ENCODE results near the gene HCRTR1.

HCRTR1 gene

DNA sequence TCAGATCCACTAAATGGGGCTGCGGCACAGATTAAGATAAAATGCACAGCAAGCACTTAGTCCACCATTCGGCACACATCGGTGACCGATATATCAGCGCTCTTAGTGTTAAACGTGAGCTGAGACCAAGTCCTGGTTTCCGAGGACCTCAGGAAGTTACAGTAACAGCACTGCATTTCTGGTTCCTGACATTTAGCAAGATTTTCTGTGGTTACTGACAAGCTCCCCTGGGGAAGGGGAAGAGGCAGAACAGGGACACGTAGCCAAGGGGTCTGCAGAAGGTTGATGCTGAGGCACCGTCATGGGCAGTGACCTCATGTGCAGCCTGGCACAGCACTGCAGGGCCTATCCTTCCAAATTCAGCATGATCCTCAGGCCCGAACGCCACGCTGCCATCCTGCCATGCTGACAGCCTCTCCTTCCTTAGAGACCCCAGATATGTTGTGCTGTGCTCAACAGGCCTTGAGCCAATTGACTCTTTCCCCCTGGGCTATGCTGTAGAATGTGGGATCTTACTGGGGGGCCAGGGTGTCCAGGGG lies 40.6 kb downstream of the HCRTR1 start:
- intact Hi-C loops (cut with DNase I): no loop called here
- no peak for DNase-seq

DNA sequence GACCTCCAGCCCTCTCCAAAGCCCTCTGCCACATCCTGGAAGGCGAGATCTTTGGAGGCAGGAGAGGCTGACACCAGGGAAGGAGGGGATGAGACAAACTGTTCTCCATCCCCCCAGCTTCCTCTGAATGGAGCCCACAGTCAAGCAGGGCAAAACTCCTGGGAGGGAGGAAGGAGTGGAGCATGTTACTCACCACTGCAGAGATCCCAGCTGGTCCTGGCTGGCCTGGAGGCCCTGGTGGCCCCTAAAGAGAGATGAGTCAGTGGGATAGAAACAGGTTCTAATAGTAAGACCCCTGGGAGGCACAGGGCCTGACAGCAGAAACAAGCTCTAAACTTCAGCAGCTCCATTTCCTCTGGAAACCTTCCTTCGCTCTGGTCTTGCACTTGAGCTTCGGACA lies 41.2 kb downstream of the HCRTR1 start:
- intact Hi-C loops (cut with DNase I): no loop called here

DNA sequence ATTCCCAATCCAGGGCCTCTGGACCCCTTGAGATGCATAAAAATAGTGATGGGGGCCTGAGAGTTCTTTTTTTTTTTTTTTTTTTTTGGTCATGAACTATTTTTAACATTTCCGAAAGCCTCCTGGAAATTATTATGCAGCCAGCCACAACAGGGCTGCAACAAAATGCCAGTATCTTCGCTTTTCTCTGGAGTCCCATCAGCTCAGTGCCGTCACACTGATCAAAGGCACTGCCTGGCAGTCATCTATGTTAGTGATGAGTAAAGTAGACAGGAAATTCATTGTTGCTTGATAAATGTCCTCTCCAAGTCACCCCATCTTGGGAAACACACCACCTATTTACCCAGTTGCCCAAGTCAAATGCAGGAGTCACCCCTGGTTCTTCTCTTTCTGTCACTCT lies 42.4 kb downstream of the HCRTR1 start:
- DNase-seq: no peak
- intact Hi-C loops (cut with DNase I): loop anchor here (5.0 to 10.0 kb wide), 2 partner anchors 127 to 305 kb away; no protein-coding TSS in a partner anchor

More for the DNA sequence above, 41.2 kb downstream of the HCRTR1 start:
- no peak for DNase-seq

DNA sequence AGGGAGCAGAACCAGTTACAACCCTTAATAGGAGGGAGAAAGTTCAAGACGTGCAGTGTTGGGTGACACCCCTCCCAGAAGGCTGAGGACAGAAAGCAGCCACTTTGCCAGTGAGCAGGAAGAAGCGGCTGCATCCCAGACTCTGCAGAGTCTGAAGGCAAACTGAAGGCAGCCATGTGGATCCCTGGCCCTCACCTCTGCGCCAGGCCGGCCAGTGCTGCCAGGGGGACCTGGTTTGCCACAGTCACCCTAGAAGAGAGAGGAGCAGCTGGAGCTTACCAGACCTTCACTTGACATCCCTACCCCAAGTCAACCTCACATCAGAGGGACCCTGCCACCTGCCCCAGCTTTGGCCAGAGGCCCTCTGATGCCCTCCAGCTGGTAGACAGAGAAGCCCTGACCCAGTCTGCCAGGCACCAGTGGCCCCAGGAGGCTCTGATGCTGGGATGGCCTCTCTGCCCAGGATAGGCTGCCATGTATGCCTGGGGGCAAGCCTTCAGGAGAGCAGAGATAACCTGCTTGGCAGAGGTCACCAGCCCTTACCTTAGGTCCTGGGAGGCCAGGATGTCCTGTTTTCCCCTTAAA lies 43.5 kb downstream of the HCRTR1 start:
- intact Hi-C loops (cut with DNase I): loop anchor here (5.0 to 10.0 kb wide), 2 partner anchors 126 to 304 kb away; no protein-coding TSS in a partner anchor

DNA sequence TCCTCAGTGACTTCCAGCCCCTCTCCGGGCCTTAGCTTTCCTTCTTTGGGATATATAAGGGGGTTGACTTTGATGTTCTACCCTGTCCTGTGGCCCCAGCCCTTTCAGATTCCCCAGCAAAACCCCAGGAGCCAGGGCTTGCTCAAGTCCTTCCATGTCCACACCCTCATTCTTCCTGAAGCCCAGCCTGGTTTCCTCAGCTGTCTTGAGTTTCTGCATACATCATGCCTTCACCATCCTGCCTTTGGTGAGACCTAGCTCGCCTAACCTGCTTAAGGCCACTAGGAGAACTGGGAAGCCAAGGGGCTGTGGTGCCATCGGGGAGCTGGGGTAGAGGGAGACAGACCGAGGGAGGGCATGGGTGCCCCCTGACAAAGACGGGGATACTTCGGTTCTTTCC lies 44.4 kb downstream of the HCRTR1 start:
- DNase-seq: no peak
- intact Hi-C loops (cut with DNase I): loop anchor here (5.0 to 10.0 kb wide), 2 partner anchors 125 to 303 kb away; no protein-coding TSS in a partner anchor

More for the DNA sequence above, 43.5 kb downstream of the HCRTR1 start:
- DNase-seq: no peak

DNA sequence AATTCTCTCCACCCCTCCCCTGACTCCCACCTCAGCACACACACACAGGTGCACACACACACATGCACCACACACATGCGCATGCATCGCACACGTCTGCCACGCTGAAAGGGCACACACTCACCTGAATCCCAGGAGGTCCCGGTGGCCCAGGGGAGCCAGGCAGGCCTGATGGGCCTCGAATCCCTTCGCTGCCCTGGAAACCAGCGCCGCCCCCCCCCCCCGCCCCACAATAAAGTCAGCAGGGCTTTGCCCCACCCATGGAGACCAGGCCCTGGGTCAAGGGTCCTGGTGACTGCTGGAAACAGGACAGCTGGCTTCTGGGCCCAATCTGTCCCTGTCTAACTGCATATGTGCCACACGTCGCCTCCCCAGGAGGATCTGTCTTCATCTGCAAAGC lies 45.0 kb downstream of the HCRTR1 start:
- DNase-seq: no peak
- intact Hi-C loops (cut with DNase I): loop anchor here (5.0 to 10.0 kb wide), 2 partner anchors 125 to 302 kb away; no protein-coding TSS in a partner anchor

DNA sequence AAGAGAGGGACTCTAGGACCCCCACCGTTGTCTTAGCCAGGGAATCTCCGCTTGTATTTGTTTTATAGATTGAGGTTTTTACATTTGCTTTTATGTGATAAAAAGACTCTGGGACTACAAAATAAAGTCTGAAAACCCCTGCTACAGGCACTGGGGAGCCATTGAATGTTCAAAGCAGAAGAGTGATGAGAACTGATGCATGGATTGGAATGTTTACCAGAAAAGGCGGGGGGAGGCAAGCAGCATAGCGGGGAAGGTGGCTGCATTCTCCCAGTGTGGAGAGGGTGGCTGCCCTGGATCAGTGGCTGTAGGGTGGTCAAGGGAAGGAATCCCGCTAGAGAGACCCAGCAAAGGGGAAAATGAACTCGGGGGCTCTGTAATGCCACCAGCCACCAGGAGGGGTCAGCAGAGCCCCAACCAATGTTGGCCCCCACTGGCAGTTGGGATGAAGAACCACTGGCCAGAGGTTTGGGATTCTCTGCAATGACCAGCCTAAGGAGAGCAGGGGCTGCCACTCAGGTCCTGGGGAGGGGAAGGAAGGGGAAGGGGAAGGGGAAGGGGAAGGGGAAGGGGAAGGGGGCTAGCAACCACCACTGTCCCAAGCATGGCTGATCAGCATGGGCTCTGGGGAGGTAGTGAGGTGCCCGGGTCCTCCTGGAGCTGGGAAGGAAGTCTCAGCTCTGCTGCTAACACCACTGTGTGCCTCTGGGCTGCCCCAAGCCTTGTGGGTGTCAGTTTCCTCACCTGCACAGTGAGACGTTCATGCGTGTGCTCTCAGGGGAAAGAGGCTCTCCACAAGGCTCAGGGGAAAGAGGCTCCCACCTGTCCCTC lies 46.3 kb downstream of the HCRTR1 start:
- DNase-seq: peak in 41 of 42 donors; percentile 45 to 91 (median 73)
- intact Hi-C loops (cut with DNase I): loop anchor here (2.0 to 10.0 kb wide), 3 partner anchors 41 to 301 kb away; partner anchors contain the start of gene COL16A1

DNA sequence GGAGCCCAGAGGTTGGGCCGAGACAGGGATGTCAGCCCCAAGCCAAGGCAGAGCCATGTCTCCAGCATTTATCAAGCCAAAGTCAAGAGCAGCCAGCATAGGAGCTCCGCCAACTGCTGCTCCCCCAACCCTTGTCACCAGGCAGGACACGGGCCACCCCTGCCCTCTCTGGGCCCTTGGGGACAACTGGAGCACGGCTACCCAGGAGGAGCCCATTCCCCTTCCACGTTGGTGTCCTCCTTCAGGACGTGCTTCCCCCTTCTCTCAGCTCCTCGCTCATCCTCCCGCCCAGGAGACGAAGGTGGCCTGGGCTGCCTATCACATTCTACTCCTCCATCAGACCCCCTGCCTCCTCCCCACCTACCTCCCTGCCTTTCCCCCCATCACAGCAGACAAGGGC lies 47.0 kb downstream of the HCRTR1 start:
- intact Hi-C loops (cut with DNase I): loop anchor here (2.0 to 10.0 kb wide), 3 partner anchors 40 to 300 kb away; partner anchors contain the start of gene COL16A1
- no peak for DNase-seq

DNA sequence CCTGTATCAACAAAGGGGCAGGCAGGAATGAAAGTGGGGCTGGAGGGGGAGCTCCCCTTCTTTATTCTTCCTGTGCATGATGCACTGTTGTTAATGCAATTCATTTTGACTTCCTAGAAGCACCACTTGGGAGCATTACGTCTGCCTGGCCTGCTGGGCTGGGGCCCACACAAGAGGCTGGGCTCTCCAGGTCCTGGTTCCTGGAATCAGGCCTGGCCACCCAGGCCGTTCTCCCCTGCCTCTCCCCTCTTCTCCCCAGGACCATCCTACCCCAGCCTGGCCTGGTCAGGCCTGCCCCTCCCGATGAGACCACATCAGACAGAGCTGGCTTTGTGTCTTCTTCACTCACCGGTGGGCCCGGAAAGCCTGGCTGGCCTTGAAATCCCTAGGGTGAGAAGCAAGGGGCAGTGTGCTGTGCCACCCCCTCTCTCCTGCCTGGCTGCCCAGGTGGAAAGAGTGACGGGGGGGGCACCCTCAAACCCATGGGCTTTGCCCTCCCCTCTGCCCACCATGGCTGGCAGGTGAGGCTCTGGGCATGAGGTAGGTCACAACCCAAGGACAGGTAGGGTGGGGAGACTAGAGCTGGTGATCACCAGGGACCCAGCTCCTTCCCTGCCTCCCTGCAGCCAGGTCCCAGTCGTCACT lies 47.9 kb downstream of the HCRTR1 start:
- no peak for DNase-seq
- intact Hi-C loops (cut with DNase I): loop anchor here (2.0 to 10.0 kb wide), 2 partner anchors 39 to 299 kb away; partner anchors contain the start of gene COL16A1

DNA sequence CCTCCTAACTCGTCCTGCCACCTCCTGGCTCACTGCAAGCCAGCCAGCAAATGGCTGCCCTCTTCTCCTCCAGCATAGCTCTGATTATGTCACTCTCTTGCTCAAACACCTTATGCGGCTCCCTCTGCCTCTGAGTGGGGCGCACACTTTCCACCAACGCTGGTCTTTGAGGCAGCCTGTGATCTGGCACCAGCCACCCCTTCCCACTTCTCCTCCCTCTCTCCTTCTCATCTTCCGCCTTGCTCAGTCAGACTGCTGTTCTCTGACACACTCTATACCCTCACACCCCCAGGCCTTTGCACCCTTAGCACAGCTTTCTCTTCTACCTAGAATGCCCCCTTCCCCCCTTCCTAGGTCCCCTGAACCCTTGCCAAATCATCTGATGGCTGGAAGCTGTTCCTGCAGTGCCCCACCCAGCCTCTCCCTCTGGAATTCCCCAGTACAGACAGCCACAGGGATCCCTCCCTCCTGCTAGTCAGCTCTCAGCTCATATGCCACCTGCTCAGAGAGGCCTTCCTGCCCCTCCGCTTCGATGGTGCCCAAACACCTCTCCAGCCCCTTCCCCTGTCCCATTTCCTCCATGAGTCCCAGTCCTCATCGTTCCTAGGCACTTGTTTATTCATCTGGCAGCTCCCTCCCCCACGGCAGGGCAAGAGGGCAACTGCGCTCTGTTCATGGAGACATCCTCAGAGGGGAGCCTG lies 48.9 kb downstream of the HCRTR1 start:
- intact Hi-C loops (cut with DNase I): loop anchor here (10.0 kb wide), 1 partner anchor 298 kb away; no protein-coding TSS in a partner anchor
- peak in 41 of 42 donors; percentile 31 to 90 (median 67) for DNase-seq

DNA sequence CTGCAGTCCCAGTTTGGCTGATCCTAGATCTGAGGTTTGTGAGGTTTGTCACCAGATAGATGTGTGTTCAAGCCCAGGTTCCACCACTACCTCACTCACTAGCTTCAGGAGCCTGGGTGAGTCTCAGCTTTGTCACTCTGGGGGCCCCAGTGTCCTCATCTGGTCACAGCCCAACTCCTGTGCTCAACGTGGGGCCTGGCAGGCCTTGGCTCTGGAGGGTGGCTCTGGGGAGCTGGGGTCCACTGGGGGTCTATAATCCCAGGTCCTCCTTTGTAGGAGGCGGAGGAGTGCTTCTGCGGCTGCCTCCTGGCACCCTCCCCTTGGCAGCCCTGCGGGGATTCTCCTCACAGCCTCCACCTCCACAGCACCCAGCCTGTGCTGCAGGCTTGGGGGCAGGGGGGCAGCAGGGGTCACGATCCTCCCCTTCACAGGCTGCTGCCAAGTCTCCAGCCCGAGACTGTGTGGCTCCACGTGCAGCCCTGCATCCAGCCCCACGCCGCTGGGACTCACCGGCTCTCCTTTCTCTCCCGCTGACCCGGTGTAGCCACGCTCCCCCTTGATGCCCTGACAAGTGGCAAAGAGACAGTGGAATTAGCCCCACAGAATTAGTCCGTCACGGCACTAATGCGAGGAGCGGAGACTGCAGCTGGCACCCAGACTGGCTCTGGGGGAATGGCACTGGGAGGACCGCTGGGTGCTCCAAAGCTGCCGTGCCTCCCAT lies 49.7 kb downstream of the HCRTR1 start:
- no peak for DNase-seq
- intact Hi-C loops (cut with DNase I): loop anchor here (10.0 kb wide), 1 partner anchor 298 kb away; no protein-coding TSS in a partner anchor

DNA sequence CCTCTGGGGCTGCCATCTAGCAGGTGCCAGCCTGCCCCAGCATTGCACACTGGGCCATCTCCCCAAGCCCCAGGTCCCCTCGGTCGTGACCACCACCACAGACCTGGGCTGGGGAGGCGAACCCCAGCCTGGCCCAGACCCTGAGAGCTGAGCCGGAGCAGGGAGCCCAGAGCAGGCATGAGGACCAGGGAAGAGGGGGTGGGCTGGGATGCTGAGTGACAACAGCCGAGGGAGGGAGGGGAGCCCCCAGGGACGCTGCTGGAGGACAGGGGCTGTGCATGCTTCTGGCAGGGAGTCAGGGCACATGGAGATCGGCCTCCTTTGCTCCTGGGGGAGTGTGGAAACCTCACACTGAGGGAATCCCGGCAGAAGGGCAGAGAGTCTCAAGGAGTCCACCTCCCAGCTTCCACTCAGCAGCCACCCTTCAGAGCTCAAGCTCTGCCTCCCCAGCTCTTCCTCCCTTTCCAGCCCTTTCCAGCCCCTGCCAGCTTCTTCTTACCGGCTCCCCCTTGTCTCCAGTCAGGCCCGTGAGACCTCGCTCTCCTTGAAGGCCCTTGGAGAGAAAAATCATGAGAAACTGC lies 50.9 kb downstream of the HCRTR1 start:
- DNase-seq: no peak
- intact Hi-C loops (cut with DNase I): loop anchor here (10.0 kb wide), 1 partner anchor 296 kb away; no protein-coding TSS in a partner anchor

DNA sequence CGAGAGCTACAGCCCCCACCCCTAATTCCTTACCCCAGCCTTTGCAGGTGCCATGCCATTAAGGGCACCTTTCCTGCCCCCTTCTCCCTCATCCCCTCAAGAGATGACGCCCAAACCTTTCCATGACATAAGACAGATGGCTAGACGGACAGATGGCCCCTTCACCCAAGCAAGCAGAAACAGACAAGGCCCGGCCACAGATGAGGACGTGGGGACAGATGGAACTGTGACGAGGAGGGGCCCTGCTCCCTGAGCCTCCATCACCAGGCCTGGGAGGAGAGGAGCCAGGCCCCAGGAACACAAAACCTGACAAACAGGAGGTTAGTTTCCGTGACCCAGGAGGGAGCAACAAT lies 51.9 kb downstream of the HCRTR1 start:
- intact Hi-C loops (cut with DNase I): loop anchor here (10.0 kb wide), 1 partner anchor 295 kb away; no protein-coding TSS in a partner anchor
- no peak for DNase-seq

DNA sequence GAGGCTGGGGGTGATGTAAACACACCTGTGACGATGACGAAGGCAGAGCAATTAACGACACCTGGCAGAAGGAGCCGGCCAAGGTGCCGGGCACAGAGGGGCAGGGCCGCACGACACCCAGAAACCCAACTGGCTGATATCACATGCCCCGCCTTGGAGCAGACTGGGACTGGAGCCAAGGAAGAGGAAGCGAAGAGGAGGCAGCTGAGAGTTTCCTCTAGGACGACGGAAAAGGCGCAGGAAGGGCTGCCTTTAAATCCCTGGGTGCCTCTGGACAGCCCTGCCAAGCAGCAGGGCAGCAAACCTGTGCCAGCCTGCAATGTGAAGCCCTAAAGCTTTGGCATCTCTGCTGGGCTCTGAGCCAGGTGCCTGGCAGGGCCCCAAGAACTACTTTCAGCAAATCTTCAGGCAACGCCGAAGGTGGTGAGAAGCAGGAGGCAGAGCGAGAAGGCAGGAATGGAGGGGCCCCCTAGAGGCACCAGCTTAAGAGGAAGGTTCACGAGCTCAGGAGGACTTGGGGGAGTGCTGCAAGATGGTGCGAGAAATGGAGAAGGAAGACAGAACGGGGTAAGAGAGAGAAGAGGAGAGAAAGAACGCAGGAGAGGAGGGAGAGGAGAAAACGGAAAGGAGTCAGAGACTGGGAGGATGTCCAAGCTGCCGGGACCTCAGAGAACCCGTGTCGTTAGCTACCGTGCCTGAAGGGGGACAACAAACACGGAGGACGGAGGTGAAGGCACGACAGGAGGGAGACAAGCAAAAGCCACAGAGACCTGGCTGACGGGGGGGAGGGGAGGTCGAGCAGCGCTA lies 52.5 kb downstream of the HCRTR1 start:
- DNase-seq: peak; percentile 53 to 89 (median 72)
- intact Hi-C loops (cut with DNase I): loop anchor here (10.0 kb wide), 1 partner anchor 295 kb away; no protein-coding TSS in a partner anchor

DNA sequence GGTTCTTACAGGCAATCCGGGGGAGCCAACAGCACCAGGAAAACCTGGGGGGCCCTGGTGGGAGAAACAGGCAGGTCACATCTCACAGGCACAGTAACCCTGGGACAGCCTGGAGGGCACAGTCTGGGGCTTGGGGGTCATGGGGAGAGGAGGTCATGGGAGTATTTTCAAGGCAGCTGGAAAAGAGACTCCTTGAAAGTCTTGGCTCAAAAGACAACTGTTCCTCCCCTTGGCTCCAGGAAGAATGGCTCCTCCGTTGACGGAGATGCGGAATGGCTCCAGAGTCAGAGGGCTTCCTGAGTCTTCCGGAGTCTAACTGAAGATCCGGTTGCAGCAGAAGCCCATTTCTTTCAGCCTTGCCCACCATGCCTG lies 53.1 kb downstream of the HCRTR1 start:
- intact Hi-C loops (cut with DNase I): no loop called here
- DNase-seq: no peak

DNA sequence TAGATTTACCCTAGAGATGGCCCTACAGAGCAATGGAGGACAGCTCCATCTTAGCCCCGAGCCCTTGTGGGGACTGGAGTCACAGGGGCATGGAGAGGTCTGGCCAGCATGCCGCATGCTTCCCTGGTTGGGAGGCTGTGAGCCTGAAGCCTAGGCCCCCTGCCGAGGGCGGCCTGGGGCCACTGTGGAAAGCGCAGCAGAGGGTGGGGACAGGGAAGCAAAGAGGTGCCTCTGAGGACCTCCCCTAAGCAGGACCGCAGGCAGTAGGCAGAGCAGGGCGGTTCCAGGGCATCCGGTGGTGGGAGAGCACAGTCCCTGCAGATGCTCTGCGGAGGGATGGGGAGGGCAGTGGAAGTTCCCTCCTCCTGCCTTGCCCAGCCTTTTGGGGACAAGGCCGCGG lies 53.7 kb downstream of the HCRTR1 start:
- intact Hi-C loops (cut with DNase I): no loop called here
- DNase-seq: no peak

Measured in head of caudate nucleus (tissue), 42 donors.